NCI-H510A (cell line): Measurements from ENCODE around the gene BAG5.
"Not testable (repeated sequence)": the region's sequence is repeated elsewhere in the genome, so short reads cannot be mapped to it uniquely, and the experiment has no call there.

Experiments used
- DNase-seq: peaks from one replicate; lab custom pipeline; 2025; lab: John Stamatoyannopoulos, UW

The BAG5 gene

DNA sequence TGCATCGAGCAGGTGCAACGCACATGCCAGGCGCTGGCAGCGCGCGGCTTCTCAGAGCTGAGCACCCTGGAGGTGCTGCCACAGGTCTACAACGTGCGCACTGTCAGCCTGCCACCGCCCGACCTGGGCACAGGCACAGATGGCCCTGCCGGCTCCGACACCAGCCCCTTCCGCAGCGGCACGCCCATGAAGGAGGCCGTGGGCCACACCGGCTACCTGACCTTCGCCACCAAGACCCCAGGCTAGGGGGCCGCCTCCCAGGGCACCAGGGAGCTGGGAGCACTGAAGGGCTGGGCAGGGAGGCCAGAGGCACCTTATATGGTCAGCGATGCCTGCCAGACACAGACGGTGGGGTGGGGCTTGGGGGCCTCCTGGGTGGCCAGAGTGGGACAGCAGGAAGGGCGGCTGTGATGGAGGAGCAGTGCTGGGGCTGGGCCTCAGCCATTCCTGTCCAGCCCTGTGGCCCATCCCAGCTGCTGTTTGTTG lies 27.8 kb downstream of the BAG5 start:
- no peak for DNase-seq

DNA sequence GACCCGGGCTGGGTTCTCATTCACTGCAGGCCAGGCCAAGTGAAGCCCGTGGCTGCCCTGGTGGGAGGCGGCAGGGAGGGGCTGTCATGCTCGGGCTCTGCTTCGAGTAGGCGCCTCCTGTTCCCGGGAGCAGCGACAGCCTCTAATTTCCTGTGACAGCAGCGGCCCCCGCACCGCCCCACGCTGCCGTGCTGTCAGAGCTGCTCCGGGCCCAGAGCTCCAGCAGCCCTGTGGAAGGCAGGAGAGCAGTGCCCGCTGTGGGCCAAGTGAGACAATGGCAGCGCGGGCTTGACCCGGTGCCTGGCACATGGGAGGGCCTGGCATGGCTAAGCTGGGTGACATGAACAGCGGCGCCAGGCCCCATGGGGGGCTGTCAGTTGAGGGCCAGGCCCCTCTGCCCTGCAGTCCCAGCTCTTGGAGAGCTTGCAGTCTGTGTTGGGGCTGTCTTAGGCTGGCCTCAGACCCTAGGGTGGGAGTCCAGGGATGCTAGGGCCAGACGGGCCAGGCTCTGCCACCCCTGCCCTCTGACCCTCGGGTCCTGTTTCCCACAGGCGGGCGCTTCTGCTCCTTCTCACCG lies 28.4 kb downstream of the BAG5 start:
- no peak for DNase-seq

DNA sequence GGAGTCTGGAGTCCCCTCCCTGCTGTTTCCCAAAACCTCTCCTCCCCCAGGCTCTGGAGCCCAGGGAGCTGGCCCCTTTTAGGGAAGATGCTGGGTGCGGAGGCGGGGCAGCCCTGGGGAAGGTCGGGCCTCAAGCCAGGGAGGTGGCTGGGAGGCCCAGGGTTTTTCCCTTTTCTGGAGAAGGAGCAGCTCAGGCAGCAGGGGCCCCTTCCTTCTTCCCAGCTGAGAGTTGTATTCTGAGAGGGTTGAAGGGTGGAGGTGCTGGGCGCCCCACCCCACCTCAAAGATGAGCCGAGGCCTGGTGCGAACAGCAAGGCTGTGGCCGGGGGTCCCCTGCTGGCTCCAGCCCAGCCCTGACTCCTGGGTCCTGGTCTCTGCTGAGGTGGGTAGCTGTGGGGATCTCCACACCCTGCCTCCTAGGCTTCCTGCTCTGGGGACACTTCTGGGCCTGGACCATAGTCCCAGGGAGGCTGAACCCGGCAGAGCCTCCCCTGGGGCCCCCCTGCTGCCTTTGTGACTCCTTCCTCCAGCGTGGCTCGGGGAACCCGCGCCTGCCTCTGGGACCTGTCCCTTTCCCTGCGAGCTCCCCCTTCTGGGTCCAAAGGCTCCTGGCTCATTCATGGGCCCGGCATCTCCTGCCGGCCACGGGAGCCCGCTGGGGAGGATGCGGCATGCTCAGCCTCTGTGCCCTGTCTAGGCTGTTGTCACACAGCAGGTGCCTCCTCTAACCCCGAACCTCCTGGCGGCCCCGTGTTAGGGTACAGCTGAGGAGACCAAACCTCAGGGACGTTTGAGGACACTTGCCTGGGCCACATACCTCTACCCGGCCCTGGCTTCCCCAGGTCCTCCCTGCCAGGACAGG lies 29.1 kb downstream of the BAG5 start:
- no peak for DNase-seq

DNA sequence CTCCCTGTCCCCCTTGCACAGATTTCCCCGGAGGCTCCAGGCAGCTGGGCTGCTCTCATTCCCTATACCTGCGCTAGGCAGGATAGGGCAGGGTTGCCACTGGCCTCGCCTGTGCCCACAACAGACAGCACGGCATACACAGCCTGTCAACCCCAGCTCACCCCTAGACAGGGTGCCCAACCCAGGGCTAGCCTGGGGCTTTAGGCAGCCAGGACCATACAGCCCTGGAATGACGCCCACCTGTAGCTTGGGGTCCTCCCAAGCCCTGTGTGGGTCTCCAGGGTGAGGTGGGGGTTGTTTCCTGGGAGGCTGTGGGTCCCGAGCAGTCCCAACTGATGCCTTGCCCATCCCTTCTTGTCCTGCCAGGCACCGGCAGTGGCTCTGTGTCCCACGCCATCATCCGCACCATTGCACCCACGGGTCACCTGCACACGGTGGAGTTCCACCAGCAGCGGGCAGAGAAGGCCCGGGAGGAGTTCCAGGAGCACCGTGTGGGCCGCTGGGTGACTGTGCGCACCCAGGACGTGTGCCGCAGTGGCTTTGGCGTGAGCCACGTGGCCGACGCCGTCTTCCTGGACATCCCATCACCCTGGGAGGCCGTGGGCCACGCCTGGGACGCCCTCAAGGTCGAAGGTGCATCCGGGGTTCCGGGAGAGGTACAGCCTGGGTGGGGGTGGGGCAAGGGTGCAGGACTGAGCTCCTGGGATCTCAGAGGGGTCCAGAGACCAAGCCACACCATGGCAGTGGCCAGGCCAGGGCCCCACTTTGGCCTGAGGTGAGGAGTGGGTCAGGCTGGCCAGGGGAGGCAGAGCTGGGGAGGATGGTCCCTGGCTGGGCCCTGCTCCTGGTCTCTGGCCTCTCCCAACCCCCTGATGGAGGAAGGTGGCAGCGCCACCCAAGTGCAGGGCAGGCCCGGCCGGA lies 30.0 kb downstream of the BAG5 start:
- no peak for DNase-seq

DNA sequence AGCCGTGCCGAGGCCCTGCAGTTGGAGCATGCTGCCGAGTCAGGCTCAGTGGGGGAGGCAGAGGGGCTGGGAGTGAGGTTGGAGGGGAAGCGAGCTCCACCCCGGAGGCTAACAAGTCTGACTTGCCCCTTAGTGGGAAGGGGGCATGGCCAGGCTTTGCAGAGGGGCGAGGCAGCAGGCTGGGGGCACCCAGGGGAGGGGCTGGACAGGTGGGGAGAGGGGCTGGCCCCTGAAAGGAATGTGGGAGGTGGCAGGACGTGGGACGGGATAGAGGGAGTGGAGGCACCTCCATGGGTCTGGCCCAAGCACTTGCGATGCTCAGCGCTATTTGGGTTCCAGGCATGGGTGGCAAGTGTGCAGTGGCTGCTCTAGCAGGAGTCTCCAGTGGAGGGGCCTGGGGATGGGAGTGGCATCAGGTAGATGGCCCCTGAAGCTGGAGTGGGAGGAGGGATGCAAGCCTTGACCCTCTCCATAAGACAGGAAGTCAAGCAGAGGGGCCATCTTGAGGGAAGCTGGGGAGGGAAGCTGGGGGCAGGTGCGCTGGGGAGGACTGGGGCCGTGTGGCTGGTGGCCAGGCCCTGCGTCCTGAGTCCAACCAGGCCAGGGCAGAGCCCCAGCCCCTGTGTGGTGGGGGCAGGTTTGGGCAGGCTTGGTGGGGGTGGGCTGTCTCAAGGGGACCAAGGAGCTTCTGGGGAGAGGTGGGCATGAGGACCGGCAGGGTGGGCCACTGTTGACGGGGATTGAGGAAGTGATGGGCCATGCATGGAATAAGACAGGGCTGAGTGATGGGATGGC lies 30.8 kb downstream of the BAG5 start:
- no peak for DNase-seq

DNA sequence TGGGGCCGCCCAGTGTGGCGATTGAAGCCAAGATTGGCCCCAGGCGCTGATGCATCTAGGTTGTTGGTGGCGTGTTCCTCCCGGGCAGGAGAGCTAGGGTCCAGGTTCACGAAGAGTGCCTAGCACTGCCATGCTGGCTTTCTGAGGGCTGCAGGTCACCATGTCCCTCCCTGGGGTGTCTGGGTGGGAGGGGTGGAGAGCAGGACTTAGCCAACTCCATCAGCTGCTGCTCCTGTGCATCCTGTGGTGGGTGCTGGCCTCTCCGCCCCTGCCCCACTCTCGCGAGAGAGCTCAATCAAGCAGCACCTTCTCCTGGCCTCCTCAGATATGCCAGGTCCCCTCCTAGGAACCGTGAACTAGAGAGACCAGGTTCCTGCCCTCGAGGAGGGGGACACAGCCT lies 31.6 kb downstream of the BAG5 start:
- no peak for DNase-seq

DNA sequence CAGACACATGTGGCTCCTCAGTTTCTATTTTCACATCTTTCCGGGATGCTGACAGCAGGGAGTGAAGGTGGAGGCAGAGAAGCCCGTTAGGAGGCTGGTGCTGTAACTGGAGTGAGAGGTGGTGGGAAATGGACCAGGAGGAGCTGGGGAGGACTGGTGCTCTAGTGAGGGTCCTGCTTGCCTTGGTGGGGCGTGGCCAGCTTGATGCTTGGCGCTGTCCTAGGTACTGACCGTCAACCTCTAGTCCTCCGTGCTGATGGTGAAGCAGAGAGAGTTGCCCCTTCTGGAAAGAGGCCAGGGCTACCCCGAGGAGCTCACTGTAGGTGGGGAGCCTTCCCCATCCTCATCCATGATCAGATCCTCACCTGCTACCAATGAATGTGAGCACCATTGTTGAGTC lies 32.1 kb downstream of the BAG5 start:
- no peak for DNase-seq

DNA sequence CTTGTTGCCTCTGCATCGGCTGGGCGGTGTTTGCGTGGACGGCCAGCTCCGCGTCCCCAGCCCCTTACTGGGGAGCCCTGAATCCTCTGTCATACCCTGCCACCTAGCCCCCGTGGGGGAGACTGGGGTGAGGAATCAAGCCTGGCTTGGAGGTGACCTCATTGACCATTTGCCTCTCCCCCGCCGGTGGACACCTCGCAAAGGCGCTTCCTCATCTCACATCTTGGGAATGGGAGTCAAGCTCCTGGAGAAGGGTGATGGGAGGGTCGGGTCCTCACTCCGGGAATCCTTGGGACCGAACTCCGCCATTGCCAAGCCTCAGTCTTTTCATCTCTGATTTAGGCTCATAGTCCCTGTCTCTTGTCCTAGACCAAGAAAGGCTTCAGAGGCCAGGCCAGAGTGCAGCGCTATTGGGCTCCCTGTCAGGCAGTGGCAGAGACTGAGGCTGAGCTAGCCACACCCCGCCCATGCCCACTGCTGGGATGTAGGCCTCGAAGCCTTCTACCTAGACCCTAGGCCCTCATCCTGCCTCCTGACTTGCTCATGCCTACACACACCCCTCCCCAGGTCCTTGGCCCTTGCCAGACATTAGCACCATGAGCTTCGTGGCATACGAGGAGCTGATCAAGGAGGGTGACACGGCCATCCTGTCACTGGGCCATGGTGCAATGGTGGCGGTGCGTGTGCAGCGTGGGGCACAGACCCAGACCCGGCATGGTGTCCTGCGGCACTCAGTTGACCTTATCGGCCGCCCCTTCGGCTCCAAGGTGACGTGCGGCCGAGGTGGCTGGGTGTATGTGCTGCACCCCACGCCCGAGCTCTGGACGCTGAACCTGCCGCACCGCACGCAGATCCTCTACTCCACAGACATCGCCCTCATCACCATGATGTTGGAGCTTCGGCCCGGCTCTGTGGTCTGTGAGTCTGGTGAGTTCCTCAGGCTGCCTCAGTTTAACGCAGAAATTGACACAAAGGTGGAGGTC lies 32.8 kb downstream of the BAG5 start:
- DNase-seq: no peak

DNA sequence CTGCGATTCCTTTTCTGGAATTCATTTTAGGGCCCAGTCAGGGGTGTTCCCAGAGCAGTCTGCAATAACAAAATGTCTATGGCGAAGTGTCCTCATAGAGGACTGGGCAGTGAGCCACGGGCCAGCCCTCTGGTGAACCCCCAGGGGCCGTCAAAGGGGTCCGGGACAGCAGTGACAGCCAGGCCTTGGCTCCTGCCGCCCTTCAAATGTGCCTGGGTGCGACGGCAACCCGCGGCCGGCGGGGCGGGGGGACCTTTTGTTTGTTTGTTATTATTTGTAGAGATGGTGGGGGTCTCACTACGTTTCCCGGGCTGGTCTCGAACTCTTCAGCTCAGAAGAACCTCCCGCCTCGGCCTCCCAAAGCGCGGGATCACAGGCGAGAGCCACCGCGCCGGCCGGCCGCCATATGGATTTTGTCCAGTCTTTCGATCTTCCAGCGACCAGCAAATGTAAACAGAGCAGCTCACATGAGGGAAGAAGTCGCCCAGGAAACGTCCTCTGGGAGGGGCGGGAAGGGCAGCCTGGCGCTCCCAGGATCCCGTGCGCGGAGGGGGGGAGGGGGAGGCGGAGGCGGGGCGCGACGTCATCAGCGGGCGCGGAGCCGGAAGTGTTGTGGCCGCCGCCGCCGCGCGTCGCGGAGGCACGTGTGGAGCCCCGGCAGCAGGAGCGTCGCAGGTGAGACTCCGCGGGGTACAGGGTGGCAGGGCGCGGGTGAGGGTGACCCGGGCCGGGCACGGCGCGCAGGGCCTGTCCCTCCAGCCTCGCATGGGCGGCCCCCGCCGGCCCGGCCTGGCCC lies 33.7 kb downstream of the BAG5 start, which contains the start of gene TRMT61A:
TRMT61A (plus strand) TSS at position 610 of the 796 bp plus-strand sequence. CDS start 783 bp downstream, outside the sequence.
- peak; percentile 90 for DNase-seq

DNA sequence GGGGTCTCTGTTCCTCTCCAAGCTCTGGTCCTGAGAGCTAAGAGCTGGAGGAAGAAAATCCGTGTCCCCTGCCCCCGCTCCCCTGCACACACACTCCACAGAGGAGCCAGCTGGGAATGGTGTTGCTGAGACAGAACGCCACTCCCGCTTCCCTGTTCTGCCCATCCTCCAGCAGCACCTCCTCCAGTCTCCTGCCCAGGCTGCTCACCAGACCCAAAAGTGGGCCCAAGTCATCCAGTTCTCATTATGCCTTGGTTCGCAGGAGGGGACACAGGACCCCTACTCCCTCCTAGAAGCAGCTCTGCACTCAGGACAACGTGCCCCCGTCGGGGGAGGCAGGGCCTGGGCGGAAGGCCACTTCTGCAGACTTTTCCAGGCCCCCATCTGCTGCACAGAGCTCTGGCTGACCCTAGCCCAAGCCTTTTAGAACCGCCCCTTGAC lies 34.3 kb downstream of the BAG5 start:
- DNase-seq: no peak

DNA sequence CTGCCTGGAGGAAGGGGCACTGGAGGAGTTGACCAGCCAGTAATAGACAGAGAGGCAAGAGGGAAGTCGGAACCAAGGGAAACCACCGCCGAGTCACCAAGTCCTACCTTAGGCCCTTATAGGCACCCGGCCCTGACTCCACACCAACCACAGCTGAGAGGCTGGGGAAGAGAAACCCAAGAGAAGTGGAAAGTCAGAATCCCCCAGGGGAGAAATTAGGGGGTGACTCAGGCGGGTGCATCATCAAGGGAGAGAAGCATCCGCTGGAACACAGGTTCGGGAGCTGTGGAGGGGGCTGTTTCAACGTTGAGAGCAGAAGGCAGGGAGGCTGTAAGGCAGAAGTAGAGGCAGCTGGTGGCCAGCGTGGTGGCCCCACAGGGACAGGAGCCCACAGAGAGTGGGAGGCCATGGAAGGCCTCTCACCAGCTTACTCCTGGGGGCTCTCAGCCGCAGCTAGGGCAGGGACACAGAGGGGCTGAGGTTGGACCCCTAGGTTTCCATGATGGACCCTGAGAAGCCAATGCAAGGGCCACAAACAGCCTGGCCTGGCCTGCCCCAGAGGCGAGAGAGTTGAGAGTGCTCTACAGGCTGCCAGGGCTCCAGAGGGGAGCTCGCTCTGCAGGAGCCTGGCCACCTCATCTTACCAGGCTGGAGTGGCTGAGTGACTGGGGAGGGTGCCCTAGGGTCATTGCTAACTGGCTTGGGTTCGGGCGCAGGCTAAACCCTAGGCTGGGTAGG lies 34.9 kb downstream of the BAG5 start:
- no peak for DNase-seq

DNA sequence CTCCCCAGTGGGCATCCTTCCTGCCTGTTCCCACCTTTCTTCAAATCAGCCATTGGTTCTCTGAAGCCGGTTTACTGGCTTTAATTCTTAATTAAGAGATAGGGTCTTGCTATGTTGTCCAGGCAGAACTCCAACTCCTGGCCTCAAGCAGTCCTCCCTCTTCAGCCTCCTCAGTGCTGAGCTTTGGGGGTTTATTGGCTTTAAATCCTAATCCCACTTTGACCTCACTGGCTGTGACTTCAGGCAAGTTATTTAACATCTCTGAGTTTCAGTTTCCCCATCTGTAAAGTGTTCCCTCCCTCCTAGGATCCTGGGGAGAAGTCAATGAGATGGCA lies 35.6 kb downstream of the BAG5 start:
- no peak for DNase-seq

DNA sequence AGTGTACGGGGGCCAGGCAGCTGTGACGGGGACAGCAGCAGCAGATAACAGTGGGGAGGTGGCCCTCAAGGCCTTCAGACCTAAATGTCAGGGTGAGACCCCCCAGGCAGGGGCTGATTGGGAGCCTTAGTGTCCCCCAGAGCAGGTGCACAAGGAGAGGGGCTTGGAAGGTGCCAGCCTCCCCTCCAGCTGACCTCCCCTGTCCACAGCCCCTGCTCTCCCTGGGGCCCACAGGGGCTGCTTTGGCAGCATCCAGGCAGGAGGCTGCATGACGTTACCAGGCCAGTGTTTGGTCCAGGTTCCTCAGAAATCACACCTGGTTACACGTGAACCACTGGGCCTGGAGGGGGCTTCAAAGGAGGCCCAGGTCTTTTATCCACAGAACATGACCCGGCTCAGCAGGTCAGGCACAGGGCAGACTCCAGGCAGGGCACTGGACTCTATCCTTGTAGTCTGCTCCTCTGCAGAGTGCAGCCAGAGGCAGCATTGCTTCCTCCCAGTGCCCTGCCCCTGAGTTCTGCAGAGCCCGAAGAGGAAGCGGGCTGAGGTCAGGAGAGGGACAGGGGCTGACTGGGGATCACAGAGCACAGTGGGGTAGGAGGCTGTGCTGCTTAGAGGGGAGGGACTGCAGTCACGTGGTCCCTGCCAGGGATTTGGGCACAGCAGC lies 36.1 kb downstream of the BAG5 start:
- no peak for DNase-seq

DNA sequence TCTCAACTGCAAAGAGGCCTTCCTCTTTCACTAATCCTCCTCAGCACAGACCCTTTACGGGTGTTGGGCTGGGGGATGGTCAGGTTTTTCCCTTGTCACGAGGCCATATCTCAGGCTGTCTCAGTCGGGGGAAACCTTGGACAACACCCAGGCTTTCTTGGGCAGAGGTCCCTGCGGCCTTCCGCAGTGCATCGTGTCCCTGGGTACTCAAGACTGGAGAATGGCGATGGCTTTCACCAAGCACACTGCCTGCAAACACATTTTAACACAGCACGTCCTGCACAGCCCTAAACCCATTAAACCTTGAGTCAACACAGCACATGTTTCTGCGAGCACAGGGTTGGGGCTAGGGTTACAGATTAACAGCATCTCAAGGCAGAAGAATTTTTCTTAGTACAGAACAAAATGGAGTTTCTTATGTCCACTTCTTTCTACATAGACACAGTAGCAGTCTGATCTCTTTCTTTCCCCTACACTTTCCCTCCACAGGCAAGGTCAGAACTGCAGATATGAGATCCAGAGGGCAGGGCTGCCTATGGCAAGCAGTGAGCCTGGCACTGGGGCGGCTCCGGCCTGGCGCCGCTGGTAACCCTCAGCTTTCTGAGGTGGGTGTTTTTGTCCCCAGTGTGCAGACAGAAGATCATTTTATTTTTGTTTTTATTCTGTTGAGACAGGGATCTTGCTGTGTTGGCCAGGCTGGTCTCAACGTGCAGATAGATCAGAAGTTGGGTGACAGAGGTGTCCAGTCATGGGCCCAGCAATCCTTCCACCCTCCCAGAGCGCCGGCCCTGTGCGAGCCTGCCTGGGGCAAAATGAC lies 36.8 kb downstream of the BAG5 start:
- not testable (repeated sequence) for DNase-seq

DNA sequence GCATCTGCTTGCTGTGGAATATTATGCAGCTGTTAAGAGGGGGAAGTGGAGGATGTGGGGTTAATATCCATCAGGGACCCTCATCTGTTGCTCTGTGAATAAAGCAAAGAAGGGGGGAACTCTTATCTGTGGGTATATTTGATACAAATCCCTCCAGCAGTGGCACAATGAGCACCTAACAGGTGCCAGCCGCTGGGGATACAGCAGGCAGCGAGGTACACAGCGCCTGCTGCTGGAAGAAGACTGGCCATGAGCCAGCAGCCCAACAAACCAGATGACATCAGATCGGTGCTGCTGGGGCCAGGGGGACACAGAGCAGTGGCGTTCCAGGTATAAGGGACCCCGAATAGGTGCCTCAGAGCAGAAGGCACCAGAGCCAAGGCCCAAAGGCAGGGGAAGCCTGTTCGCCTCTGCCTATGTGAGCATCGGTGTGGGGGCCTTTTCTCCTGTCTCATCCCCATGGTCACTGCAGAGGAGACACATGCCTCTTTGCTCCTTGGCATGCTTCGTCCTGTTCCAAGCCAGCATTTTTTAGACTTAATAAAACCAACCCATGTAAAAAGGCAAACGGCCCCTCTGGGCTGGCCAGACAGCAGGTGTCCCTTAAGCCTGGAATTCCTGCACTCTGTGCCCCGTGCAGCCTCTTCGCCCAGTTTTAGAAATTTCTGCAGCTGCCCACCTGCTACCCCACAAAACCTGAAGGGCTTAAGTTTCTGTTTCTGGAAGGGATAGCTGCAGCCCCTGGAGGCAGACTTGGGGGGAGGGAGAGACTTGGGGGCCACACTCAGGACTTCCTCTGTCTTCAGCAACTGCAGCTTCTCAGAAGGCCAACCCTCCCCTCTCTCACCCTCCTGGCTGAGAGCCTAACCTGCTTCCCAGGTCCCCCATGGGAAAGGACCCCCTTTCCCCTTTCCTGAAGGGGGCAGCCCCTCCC lies 38.2 kb downstream of the BAG5 start:
- DNase-seq: no peak

DNA sequence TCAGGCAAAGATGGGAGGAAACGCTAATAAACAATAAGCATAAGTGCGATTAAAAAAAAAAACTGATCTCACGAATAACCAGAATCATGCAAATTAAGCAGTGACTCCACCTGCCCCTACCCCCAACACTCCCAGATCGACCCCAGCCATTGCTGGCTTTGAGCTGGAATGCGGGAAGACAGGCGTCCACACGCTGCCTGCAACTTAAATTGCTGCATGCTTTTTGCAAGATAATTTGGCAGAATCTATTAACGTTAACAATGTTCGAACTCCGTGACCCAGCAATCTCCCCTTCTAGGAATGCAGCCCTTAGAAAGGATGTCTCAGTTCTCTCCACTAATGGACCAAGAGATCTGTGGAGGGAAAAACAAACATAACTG lies 38.9 kb downstream of the BAG5 start:
- no peak for DNase-seq
